WTC11 (cell line): ENCODE results near the gene PPP1R36. TPM values are rescaled to one million over a fixed set of nuclear protein-coding genes. Genes with fewer than 3 reads are reported as not detected.

ENCODE experiments used
- ATAC-seq: fragments of 200-7000 bp; cut with Tn5 transposase; 2 replicates; pipeline ENCODE4 v1.10.0; 2021; ENCODE audit warnings: mild to moderate bottlenecking, moderate library complexity
- CTCF ChIA-PET: fragments of 300-600 bp; sonication (Branson Sonifier 250); formaldehyde crosslinking; loops from one replicate; lab custom pipeline; 2021; ENCODE audit warnings: antibody characterized with exemption; lab: Charles Lee
- POLR2A ChIA-PET: fragments of 350-600 bp; sonication (Branson Sonifier 250); formaldehyde crosslinking; loops from one replicate; lab custom pipeline; 2021; ENCODE audit warnings: antibody characterized with exemption; lab: Charles Lee
- DNase-seq: peaks from one replicate; pipeline ENCODE4 v3.0.0; 2021; ENCODE audit warnings: low spot score
- H3K27ac Mint-ChIP-seq: 2 replicates; pipeline ENCODE4 v1.8.0; 2021; ENCODE audit warnings: mixed read lengths
- H3K27me3 Mint-ChIP-seq: 2 replicates; pipeline ENCODE4 v1.8.0; 2021; ENCODE audit warnings: low read depth, mild to moderate bottlenecking, moderate library complexity, mixed read lengths
- H3K36me3 Mint-ChIP-seq: 2 replicates; pipeline ENCODE4 v1.8.0; 2021; ENCODE audit warnings: mixed read lengths
- H3K4me1 Mint-ChIP-seq: 2 replicates; pipeline ENCODE4 v1.8.0; 2022; ENCODE audit warnings: mixed read lengths
- H3K4me3 Mint-ChIP-seq: 2 replicates; pipeline ENCODE4 v1.8.0; 2021; ENCODE audit warnings: mild to moderate bottlenecking, moderate library complexity, mixed read lengths
- H3K9me3 Mint-ChIP-seq: 2 replicates; pipeline ENCODE4 v1.8.0; 2021; ENCODE audit warnings: mixed read lengths
- CBFB ChIP-seq: sonication (generic); formaldehyde crosslinking; IDR thresholded peaks from 2 replicates; pipeline ENCODE4 v1.8.1; 2022; ENCODE audit warnings: mild to moderate bottlenecking, low read depth, missing genetic modification reagents
- FOXK1 ChIP-seq: sonication (generic); formaldehyde crosslinking; IDR thresholded peaks from 2 replicates; pipeline ENCODE4 v1.8.0; 2022; ENCODE audit warnings: mild to moderate bottlenecking, moderate library complexity, missing genetic modification reagents
- GTF2I ChIP-seq: fragments of 250-450 bp; sonication (Bioruptor Pico); conservative IDR thresholded peaks from 2 replicates; pipeline ENCODE4 v1.4.0; 2021; ENCODE audit warnings: mild to moderate bottlenecking
- IRF2 ChIP-seq: sonication (generic); formaldehyde crosslinking; IDR thresholded peaks from 2 replicates; pipeline ENCODE4 v1.8.0; 2022; ENCODE audit warnings: low read depth, missing genetic modification reagents, borderline replicate concordance
- NFYB ChIP-seq: sonication (generic); formaldehyde crosslinking; conservative IDR thresholded peaks from 2 replicates; pipeline ENCODE4 v1.8.0; 2022; ENCODE audit warnings: low read depth, missing genetic modification reagents
- NR2C2 ChIP-seq: sonication (generic); formaldehyde crosslinking; IDR thresholded peaks from 2 replicates; pipeline ENCODE4 v1.8.0; 2022; ENCODE audit warnings: mild to moderate bottlenecking, missing genetic modification reagents
- SOX15 ChIP-seq: fragments of 250-450 bp; sonication (Bioruptor Pico); IDR thresholded peaks from 2 replicates; pipeline ENCODE4 v1.9.0; 2021; ENCODE audit warnings: mild to moderate bottlenecking
- TP53 ChIP-seq: sonication (generic); formaldehyde crosslinking; IDR thresholded peaks from 2 replicates; pipeline ENCODE4 v1.8.1; 2023; ENCODE audit warnings: mild to moderate bottlenecking, missing genetic modification reagents
- ZNF121 ChIP-seq: sonication (generic); formaldehyde crosslinking; IDR thresholded peaks from 2 replicates; pipeline ENCODE4 v1.8.0; 2023; ENCODE audit warnings: missing genetic modification reagents
- ZNF232 ChIP-seq: sonication (generic); formaldehyde crosslinking; IDR thresholded peaks from 2 replicates; pipeline ENCODE4 v1.8.0; 2022; ENCODE audit warnings: mild to moderate bottlenecking, missing genetic modification reagents
- ZNF263 ChIP-seq: sonication (generic); formaldehyde crosslinking; IDR thresholded peaks from 2 replicates; pipeline ENCODE4 v1.8.1; 2022; ENCODE audit warnings: low read depth, mild to moderate bottlenecking, moderate library complexity, missing genetic modification reagents
- ZNF416 ChIP-seq: fragments of 250-450 bp; sonication (Bioruptor Pico); IDR thresholded peaks from 2 replicates; pipeline ENCODE4 v1.9.0; 2021; ENCODE audit warnings: mild to moderate bottlenecking, inconsistent platforms
- ZNF423 ChIP-seq: fragments of 250-450 bp; sonication (Bioruptor Pico); IDR thresholded peaks from 2 replicates; pipeline ENCODE4 v2.1.2; 2022; ENCODE audit warnings: mild to moderate bottlenecking, moderate library complexity
- total RNA-seq: library from RNA; stranded (reverse); gene quantifications from 3 replicates; pipeline ENCODE4 v1.2.3, GENCODE V29; 2021
- TF ChIP-seq, protein P1 (sequence below): fragments of 250-450 bp; sonication (Bioruptor Pico); IDR thresholded peaks from 2 replicates; pipeline ENCODE4 v1.9.0; 2021; ENCODE audit warnings: moderate library complexity, mild to moderate bottlenecking, inconsistent platforms, borderline replicate concordance
- TF ChIP-seq, protein P2 (sequence below): sonication (generic); formaldehyde crosslinking; IDR thresholded peaks from 2 replicates; pipeline ENCODE4 v1.8.0; 2023; ENCODE audit warnings: missing genetic modification reagents, mild to moderate bottlenecking, borderline replicate concordance
- TF ChIP-seq, protein P3 (sequence below): sonication (generic); formaldehyde crosslinking; IDR thresholded peaks from 2 replicates; pipeline ENCODE4 v1.8.1; 2022; ENCODE audit warnings: mild to moderate bottlenecking, moderate library complexity, missing genetic modification reagents
- TF ChIP-seq, protein P4 (sequence below): sonication (generic); formaldehyde crosslinking; IDR thresholded peaks from 2 replicates; pipeline ENCODE4 v1.8.1; 2023; ENCODE audit warnings: mild to moderate bottlenecking, moderate library complexity, missing genetic modification reagents
- TF ChIP-seq, protein P5 (sequence below): fragments of 250-450 bp; sonication (Bioruptor Pico); IDR thresholded peaks from 2 replicates; pipeline ENCODE4 v1.9.0; 2021; ENCODE audit warnings: mild to moderate bottlenecking
- TF ChIP-seq, protein P6 (sequence below): sonication (generic); formaldehyde crosslinking; IDR thresholded peaks from 2 replicates; pipeline ENCODE4 v1.8.0; 2022; ENCODE audit warnings: mild to moderate bottlenecking, missing genetic modification reagents
- TF ChIP-seq, protein P7 (sequence below): sonication (generic); formaldehyde crosslinking; IDR thresholded peaks from 2 replicates; pipeline ENCODE4 v1.8.1; 2022; ENCODE audit warnings: low read depth, mild to moderate bottlenecking, moderate library complexity, missing genetic modification reagents, borderline replicate concordance

Gene PPP1R36
- total RNA-seq, 1 experiment from 2014 or later: 0.70 TPM

DNA sequence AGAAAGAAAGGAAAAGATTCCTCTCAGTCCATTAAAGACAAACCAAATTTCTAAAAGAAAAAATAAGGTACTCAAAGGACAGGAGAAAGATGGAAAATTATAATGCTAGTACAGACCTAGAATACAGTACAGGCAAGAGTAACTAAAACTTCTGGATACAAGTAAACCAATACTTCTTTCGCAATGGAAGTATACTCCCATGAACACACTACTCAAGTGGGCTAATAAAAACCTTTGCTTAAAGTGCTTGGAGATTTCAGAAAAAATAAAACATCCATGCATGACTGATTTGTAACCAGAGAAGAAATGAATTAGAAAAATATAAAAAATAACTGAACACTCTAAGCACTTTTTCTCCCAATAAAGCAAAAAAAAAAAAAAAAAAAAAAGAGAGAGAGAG lies 49.7 kb upstream of the PPP1R36 start:
- TF ChIP-seq SOX15 (no peak), ZNF416 (CRISPR knock-in tag) (no peak), FOXK1 (CRISPR knock-in tag) (no peak), IRF2 (no peak), NFYB (CRISPR knock-in tag) (no peak), GTF2I (CRISPR knock-in tag) (no peak)
- TF ChIP-seq, protein P1, sequence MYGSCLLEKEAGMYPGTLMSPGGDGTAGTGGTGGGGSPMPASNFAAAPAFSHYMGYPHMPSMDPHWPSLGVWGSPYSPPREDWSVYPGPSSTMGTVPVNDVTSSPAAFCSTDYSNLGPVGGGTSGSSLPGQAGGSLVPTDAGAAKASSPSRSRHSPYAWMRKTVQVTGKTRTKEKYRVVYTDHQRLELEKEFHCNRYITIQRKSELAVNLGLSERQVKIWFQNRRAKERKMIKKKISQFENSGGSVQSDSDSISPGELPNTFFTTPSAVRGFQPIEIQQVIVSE (CRISPR knock-in tag): no peak
- TF ChIP-seq, protein P2, sequence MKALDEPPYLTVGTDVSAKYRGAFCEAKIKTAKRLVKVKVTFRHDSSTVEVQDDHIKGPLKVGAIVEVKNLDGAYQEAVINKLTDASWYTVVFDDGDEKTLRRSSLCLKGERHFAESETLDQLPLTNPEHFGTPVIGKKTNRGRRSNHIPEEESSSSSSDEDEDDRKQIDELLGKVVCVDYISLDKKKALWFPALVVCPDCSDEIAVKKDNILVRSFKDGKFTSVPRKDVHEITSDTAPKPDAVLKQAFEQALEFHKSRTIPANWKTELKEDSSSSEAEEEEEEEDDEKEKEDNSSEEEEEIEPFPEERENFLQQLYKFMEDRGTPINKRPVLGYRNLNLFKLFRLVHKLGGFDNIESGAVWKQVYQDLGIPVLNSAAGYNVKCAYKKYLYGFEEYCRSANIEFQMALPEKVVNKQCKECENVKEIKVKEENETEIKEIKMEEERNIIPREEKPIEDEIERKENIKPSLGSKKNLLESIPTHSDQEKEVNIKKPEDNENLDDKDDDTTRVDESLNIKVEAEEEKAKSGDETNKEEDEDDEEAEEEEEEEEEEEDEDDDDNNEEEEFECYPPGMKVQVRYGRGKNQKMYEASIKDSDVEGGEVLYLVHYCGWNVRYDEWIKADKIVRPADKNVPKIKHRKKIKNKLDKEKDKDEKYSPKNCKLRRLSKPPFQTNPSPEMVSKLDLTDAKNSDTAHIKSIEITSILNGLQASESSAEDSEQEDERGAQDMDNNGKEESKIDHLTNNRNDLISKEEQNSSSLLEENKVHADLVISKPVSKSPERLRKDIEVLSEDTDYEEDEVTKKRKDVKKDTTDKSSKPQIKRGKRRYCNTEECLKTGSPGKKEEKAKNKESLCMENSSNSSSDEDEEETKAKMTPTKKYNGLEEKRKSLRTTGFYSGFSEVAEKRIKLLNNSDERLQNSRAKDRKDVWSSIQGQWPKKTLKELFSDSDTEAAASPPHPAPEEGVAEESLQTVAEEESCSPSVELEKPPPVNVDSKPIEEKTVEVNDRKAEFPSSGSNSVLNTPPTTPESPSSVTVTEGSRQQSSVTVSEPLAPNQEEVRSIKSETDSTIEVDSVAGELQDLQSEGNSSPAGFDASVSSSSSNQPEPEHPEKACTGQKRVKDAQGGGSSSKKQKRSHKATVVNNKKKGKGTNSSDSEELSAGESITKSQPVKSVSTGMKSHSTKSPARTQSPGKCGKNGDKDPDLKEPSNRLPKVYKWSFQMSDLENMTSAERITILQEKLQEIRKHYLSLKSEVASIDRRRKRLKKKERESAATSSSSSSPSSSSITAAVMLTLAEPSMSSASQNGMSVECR (CRISPR knock-in tag): no peak
- TF ChIP-seq, protein P3, sequence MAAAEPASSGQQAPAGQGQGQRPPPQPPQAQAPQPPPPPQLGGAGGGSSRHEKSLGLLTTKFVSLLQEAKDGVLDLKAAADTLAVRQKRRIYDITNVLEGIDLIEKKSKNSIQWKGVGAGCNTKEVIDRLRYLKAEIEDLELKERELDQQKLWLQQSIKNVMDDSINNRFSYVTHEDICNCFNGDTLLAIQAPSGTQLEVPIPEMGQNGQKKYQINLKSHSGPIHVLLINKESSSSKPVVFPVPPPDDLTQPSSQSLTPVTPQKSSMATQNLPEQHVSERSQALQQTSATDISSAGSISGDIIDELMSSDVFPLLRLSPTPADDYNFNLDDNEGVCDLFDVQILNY (CRISPR knock-in tag): no peak
- TF ChIP-seq, protein P4, sequence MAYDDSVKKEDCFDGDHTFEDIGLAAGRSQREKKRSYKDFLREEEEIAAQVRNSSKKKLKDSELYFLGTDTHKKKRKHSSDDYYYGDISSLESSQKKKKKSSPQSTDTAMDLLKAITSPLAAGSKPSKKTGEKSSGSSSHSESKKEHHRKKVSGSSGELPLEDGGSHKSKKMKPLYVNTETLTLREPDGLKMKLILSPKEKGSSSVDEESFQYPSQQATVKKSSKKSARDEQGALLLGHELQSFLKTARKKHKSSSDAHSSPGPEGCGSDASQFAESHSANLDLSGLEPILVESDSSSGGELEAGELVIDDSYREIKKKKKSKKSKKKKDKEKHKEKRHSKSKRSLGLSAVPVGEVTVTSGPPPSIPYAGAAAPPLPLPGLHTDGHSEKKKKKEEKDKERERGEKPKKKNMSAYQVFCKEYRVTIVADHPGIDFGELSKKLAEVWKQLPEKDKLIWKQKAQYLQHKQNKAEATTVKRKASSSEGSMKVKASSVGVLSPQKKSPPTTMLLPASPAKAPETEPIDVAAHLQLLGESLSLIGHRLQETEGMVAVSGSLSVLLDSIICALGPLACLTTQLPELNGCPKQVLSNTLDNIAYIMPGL: no peak
- TF ChIP-seq, protein P5, sequence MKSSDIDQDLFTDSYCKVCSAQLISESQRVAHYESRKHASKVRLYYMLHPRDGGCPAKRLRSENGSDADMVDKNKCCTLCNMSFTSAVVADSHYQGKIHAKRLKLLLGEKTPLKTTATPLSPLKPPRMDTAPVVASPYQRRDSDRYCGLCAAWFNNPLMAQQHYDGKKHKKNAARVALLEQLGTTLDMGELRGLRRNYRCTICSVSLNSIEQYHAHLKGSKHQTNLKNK (CRISPR knock-in tag): no peak
- TF ChIP-seq, protein P6, sequence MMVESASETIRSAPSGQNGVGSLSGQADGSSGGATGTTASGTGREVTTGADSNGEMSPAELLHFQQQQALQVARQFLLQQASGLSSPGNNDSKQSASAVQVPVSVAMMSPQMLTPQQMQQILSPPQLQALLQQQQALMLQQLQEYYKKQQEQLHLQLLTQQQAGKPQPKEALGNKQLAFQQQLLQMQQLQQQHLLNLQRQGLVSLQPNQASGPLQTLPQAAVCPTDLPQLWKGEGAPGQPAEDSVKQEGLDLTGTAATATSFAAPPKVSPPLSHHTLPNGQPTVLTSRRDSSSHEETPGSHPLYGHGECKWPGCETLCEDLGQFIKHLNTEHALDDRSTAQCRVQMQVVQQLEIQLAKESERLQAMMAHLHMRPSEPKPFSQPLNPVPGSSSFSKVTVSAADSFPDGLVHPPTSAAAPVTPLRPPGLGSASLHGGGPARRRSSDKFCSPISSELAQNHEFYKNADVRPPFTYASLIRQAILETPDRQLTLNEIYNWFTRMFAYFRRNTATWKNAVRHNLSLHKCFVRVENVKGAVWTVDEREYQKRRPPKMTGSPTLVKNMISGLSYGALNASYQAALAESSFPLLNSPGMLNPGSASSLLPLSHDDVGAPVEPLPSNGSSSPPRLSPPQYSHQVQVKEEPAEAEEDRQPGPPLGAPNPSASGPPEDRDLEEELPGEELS (CRISPR knock-in tag): no peak
- ChIA-PET POLR2A (no interaction called here), CTCF (interaction anchor here (3.3 kb wide), 1 partner anchor 11 kb away, joined by 10 read pairs; no protein-coding TSS in a partner anchor)
- Mint-ChIP-seq H3K27me3 (no peaks in the 10 kb centered on the region), H3K9me3 (no peaks in the 10 kb centered on the region), H3K27ac (no peak overlapping the region), H3K4me1 (peaks cover 18% of the 10 kb centered on the region), H3K4me3 (no peak overlapping the region), H3K36me3 (peaks cover 9% of the 10 kb centered on the region)
- DNase-seq (no peak), ATAC-seq (no peak)

DNA sequence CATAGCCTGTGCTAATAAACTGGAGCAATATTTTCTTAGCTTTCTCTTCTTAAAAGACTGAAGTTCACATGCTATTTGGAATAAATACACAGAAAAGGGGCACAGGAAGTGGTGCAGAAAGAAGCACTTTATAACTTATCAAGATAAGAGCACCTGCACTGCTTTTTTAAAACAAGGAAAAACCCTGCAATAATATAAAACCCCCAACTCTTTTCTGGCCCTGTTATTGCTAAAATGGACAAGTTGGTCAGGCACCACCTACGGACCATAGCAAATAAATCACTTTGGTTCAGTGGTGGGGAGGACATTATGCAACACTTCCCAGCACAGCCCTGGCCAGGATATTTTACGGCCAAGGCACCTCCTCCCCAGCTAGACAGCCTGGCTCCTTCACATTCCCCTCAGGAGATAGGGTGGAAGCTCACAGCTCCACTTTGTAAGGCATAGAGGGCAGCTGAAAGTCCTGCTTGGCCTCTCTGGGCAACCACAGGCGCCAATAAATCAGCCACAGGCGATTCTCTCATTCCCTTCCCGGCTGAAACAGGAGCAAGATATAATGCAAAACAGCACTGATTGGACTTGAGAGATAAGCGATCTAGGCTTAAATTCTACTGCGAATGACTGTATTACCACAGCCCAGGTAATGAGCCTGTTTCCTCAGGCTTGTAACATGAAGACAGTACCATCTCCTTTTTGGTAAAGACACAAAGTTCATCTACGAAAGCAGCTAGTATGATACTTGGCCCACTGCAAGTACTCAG lies 48.2 kb upstream of the PPP1R36 start:
- POLR2A ChIA-PET: interaction anchor here (0.6 kb wide), 1 partner anchor 8 kb away, joined by 4 read pairs; no protein-coding TSS in a partner anchor
- peak overlapping the region; percentile 47 for H3K27ac Mint-ChIP-seq
- no peak for ATAC-seq

More for the DNA sequence above, 48.2 kb upstream of the PPP1R36 start:
- no peaks in the 10 kb centered on the region for H3K9me3 Mint-ChIP-seq
- TF ChIP-seq NR2C2 (CRISPR knock-in tag): no peak
- TF ChIP-seq, protein P7, sequence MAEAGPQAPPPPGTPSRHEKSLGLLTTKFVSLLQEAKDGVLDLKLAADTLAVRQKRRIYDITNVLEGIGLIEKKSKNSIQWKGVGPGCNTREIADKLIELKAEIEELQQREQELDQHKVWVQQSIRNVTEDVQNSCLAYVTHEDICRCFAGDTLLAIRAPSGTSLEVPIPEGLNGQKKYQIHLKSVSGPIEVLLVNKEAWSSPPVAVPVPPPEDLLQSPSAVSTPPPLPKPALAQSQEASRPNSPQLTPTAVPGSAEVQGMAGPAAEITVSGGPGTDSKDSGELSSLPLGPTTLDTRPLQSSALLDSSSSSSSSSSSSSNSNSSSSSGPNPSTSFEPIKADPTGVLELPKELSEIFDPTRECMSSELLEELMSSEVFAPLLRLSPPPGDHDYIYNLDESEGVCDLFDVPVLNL: no peak
- TF ChIP-seq ZNF423 (CRISPR knock-in tag): no peak
- TF ChIP-seq ZNF232 (CRISPR knock-in tag): no peak
- TF ChIP-seq CBFB: no peak
- no peak for TF ChIP-seq ZNF263 (CRISPR knock-in tag)
- no peak for TF ChIP-seq ZNF121 (CRISPR knock-in tag)
- TF ChIP-seq, protein P3 (CRISPR knock-in tag): no peak
- TF ChIP-seq TP53 (CRISPR knock-in tag): no peak
- TF ChIP-seq, all 79 proteins: peak for 0
- H3K27me3 Mint-ChIP-seq: no peaks in the 10 kb centered on the region
- CTCF ChIA-PET: interaction anchor here (1.3 to 3.3 kb wide), 2 partner anchors 9 to 136 kb away, joined by 3 to 10 read pairs; no protein-coding TSS in a partner anchor
- peaks cover 30% of the 10 kb centered on the region for H3K4me1 Mint-ChIP-seq
- peaks cover 9% of the 10 kb centered on the region for H3K36me3 Mint-ChIP-seq
- DNase-seq: no peak
- H3K4me3 Mint-ChIP-seq: peak overlapping the region; percentile 81
